Hematopoietic multipotent progenitor cell treated with erythropoietin and hydrocortisone succinate and interleukin-3 and kit ligand, for 8 days (in vitro differentiated cells): ENCODE data around the gene ADGRG1.
"Not testable (repeated sequence)": the region's sequence is repeated elsewhere in the genome, so short reads cannot be mapped to it uniquely, and the experiment has no call there.

Source experiments
- DNase-seq: peaks from one replicate; pipeline ENCODE4 v3.0.0-alpha.2; 2015

The ADGRG1 gene

DNA sequence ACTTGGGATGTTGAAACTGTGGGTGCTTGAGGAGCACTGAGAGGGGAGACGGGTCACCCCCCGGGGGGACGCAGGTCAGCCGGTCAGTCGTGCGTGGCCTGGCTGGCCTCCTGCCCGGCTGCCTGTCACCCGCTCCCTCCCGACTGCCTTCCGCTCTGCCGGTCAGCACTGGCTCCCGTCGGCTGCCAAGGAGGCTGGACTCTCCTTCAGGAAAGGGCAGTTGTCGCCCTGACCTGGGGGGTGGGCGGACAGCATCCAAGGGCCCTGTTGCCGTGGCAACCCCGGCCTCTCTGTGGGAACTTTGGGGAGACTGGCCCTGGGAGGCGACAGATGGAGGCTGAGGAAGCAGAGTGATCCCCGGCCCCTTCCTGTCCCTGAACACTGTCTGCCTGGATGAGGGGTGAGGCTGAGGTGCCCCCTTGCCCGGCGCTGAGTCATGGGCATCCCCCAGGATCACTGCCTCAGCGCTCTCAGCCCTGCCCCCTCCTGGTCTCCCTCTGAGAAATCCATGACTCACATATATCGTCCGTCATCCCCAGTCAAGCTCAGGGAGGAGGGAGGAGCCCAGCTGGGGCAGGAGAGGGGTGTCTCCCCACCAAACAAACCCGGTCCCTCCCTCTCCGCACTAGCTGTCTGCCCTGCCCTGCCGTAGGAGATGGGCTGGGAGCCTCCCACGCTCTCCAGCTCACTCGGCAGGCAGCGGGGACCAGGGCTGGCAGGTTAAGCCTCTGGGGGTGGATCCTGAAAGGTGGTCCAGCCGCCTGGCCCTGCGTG is at the start of gene ADGRG1:
Gene ADGRG1 (plus strand): TSS at position 623 of the 774 bp plus-strand sequence. CDS start 21,658 bp downstream, outside the sequence.
- peak; percentile 97 for DNase-seq

DNA sequence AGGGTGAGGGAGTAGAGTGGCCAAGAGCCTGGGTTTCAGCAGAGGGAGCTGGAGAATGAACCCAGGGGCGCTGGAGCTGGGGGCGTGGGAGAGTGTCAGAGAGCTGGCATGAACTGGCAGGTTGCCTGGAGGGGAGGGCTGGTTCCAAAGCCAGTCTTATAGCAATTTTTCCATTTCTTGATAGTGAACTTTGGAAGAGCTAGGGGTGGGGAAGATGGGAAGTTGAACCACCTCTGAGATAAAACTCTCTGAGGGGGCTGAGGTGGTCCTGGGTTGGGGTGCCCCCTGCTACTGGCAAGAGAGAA is 49.1 kb upstream of the ADGRG1 start:
- no peak for DNase-seq

DNA sequence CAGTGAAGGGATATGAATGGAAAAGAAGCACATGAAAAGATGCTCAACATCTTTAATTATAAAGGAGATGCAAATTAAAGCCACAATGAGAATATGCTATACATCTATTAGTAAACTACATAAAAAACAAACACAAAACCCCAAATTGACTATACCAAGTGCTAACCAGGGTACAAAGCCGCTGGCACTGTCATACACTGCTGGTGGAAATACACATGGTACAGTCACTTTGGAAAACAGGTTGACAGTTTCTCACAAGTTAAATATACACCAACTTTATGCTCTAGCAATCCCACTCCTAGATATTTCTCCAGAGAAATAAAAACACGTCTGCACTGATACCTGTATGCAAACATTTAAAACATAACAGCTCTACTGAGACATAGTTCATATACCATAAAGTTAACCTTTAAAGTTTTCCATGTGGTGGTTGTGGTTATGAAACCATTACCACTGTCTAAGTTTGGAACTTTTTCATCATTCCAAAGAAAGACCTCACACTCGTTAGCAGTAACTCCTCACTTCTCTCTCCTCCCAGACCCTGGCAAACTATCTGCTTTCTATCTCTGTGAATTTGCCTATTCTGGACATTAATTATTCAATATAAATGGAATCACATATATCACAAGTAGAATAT is 43.3 kb upstream of the ADGRG1 start:
- DNase-seq: no peak

DNA sequence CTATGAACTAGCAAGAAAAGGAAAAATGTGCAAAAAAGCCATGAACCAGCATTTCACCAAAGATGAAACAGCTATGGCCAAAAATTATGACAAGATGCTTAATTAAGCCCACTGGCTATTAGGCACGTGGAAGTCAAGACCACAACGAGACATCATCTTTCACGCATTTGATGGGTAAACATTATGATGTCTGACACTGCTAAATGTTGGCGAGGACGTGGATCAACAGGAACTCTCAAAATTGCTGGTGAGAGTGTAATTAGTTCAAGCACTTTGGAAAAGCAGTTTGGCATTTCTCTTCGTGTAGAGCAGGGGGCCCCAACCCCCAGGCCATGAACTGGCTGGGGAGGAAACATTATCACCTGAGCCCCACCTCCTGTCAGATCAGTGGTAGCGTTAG is 39.6 kb upstream of the ADGRG1 start:
- no peak for DNase-seq

DNA sequence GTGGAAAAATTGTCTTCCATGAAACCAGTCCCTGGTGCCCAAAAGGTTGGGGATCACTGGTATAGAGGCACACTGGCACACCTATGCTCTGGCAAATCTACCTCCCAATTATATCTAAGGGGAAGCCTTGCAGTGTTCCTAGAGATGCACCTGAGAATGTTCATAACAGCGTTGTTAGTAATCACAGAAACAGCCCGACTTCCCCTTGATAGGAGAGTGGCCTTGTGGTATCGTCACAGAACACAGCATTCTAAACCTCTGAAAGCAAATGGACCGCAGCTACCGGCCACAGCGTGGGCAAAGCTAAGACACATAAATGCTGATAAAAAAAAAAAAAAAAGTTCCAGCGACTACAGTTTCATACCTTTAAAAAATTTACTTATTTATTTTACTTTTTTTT is 39.1 kb upstream of the ADGRG1 start:
- DNase-seq: no peak

DNA sequence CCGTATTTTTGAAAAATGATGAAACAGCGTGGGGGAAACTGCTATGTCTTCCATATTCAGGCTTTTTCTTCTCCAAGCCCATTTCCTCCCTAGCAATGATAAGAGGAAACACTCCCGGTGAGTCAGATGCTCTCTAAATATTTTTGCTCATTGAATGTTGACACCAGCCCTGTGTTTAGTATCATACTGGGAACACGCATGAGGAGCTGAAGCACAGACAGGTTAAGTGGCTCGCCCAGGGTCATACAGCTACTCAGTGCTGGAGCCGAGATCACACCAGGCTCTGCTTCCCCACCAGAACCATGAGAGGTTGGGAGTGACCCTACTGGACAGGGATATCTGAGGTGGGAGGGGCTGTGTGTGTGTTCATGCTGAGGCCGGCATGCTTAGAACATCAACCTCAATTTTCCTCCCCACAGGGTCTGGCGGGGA is 37.8 kb upstream of the ADGRG1 start:
- no peak for DNase-seq

DNA sequence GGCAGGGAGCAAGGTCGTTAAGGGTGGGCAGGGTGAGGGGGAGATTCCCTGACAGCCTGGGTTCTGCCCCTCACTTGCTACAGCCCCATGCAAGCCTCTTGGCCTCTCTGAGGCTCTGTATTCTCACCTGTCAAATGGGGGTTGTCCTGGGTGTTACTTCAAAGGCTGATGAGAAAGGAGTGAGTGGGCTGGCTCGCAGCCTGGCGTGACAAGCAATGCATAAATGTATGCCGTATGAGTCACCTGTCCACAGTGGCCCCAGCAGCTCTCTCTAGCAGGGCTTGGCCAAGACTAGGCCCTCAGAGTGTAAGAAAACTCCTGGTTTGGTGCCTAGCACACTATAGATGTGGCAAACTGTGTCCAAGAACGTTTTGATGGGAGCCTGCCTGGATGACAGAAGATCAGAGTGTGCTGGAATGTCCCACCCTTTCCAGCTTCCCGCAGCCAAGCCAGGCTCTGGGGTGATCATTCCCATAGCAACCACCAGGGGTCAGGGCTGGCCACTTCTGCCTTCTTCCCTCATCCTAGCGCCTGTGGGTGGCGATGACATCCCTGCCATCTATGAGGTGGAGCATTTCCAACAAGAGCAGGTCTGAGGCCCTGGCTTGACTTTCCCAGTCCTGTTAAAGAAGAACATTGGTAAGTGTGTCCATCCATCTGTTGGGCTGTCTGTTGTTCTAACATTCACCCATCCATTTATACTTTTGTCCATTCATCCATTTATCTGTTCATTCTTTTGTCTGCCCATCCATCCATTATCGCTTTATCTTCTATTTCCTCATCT is 37.2 kb upstream of the ADGRG1 start:
- DNase-seq: peak; percentile 75

DNA sequence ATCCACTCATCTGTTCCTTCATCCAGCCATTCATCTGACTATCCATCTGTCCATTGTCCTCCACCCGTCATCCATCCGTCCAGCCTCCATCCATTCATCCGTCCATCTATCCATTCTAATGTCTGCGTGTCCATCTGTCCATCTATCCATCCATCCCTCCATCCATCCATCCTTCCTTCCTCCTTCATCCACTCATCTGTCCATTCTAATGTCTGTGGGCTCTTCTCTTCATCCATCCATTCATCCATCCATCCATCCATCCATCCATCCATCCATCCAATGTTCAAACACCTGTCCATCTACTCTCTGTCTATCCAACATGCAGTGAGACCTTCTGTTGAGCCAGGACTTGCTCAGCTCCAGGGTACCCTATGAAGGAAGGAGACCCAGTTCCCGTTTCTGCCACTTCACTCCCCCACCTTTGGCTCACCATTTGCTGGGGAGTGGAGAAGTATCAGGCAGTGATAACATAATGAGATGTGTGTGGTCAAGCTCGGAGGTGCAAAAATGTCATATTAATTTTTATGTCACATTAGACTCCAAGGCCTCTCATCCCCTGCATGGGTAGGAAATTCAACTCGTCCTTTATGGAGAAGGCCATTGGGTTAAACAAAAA is 36.5 kb upstream of the ADGRG1 start:
- no peak for DNase-seq

DNA sequence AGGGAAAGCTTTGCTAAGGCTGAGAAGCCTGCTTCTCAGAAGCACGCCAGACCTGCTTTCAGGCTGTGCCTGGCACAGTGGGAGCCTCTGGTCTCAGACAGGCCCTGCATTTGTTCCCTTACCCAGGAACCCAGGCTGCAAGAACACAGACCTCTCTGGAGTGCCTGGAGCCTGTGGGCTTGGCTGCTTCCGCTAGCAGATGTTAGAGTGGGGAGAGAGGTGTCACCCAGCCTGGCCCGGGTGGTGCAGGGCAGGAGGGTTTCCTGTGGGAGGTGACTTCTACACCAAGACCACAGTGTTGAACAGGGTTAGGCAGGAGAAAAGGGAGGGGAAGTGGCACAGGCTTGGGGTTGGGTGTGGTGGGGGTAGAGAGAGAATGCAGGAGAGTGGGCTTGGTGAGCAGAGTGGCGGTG is 35.8 kb upstream of the ADGRG1 start:
- peak; percentile 35 for DNase-seq

DNA sequence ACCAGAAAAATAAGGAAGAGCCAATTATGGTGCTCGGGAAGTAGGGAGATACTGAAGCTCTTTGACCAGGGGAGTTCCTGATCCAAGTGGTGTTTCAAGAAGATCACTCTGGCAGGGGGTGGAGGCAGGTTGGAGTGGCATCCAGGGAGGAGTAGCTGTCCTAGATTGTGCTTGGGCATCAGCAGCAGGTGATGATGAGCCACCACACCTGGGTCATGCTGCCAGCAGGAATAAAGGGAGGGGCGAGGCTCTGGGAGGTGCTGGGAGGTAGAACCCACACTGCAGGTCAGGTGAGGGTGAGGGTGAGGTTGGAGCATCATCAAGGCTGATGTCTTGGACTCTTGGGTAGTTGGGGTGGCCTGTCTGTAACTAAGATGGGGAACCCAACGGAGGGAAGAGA is 35.4 kb upstream of the ADGRG1 start:
- DNase-seq: no peak

DNA sequence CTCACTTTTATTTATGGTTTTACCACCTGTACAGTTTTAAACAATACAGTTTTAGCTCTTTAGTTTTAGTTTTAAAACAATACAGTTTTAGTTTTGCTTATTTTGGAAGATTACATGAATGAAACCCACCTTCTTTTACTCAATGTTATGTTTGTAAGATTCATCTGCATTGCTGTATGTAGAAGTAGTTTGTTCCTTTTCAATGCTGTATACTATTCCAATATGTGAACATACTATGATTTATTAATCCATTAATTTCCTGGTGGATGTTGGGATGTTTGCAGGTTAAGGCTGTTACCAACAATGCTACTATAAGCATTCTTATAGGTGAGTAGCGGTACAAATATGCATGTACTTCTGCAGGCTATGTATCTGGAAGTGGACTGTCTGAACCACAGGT is 34.4 kb upstream of the ADGRG1 start:
- DNase-seq: no peak

DNA sequence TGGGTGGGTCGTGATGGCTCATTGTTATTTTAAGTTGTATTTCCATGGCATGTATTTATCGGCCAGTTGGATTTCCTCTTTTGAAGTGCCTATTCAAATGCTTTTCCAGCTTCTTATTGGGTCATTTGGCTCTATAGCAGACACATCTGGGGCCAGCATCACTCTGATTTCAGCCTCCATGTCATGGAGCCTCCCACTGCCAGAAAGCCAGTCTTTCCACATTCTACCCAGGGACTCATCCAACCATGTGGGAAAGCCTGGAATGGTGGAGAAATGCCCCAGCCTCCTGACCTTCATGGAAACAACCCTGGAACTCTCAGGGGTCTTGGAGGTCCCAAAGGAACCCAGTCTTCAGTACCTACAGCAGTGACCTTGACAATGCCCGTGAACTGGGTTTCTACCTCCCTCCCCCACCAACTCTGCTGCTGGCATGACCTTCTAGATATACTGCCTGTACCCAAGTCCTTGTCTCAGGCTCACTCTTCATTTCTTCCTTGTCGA is 33.8 kb upstream of the ADGRG1 start:
- no peak for DNase-seq

DNA sequence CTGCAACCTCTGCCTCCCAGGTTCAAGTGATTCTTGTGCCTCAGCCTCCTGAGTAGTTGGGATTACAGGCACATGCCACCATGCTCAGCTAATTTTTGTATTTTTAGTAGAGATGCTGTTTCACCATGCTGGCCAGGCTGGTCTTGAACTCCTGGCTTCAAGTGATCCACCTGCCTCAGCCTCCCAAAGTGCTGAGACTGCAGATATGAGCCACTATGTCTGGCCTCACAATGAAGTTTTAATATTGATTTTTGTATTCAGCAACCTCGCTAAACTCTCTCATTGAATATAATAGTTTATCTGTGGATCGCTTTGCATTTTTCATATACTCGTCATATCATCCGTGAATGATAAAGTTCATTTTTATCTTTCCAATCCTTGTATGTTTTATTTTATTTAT is 32.2 kb upstream of the ADGRG1 start:
- DNase-seq: not testable (repeated sequence)

DNA sequence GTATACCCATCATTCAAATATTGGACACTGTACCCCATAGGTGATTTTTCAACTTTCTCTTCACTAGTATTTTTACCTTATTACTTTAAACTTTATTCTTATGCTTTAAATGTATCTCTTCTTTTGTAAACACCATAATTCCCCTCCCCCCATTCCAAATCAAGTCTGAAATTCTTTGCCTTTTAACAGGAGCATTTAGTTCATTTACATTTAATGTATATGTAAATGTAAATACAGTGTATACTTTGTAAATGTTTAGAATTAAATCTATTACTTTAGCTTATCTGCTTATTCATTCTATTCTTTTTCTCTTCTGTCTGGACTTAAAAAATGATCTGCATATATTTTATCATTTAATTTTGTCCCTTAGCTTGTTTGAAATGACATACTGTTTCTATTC is 30.0 kb upstream of the ADGRG1 start:
- no peak for DNase-seq

DNA sequence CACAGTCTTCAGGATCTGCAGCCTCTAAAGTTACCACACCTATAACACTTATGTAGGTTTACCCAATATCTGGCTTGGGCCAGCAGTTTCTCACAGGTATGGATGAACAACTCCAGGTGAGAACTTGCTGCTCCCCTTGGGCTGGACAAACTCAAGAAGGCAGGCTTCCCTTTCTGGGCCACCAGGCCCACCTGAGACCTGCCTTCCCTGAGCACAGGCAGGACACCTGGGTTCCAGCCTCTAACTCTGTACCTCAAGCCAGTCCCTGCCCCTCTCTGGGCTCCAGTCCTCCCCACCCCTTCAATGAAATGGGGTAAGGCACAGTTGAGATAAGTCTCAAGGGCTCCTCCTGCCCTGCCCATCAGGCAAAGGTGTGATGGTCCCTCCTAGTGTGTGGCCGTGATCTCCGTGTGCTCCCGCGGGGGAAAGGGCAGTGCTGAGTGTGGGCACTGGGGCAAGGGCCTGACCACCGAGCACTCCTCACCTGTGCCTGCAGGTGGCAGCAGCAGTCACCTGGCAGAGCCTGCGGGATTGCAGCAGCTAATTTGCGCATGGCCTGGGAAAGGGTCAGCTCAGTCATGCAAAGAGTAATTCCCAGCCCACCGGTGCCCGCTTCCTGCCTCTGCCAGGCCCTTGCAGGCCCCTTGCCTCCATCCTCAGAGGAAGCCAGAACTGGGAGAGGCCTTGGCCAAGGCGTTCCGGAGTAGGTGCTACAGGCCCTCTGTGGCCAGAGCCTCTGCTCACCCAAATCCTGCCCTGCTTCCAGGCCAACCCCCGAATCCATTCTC is 28.2 kb upstream of the ADGRG1 start:
- peak; percentile 43 for DNase-seq

DNA sequence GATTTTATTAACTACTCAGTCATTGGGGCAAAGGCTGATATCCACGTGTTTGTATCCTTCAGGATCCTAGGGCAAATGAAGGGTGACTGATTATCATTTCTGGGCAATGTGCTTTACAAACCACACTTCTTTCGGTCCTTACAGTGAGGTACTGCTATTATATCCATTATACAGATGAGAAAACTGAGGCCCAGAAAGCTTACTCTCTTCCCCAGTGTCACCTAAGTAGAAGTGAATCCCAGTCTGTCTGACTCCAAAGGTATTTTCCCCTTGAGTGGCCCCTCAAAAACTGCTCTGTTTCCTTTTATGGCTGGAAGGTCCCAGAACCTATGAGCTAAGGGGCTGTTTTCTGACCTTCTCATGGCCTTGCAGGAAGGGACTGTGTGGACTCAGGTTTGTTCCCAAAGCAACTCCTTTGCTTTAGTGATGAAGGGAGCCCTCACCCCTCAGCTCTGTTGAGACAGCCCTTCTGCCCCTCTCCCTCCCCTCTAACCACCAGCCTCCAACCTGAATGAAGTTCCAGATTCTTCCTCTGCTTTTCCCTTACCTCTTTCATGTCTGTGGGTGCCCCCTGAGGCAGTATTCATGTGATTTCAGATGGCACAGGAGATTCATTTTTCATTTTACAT is 27.4 kb upstream of the ADGRG1 start:
- DNase-seq: no peak

DNA sequence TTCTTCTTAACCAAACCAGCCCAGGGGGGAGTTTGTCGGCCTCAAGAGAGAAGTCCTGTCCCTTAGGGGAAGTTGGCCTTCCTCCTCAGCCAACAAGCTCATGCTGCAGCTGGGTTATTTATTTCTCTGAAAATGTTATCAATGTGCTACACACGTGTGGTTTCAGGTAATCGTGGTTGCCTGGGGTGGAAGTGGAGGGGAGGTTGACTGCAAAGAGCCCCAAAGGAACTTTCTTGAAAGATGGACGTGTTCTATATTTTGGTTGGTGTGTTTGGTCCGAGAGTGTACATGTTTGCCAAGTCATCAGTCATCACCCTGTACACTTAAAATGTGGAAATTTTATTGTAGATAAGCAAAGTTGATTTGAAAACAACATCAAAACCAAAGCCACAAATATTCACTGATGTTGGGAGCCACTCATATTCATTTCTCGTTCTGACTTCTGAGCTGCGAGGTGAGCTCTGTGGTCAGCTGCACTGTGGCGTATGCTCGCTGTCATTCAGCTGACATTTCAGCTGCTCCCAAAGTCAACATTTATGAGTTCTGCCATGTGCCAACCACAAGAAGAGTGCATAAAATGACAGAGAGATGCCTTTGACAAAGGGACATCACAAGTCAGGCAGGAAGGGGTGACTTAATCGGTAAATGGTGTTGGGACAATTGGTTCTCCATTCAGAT is 26.5 kb upstream of the ADGRG1 start:
- DNase-seq: peak; percentile 57

DNA sequence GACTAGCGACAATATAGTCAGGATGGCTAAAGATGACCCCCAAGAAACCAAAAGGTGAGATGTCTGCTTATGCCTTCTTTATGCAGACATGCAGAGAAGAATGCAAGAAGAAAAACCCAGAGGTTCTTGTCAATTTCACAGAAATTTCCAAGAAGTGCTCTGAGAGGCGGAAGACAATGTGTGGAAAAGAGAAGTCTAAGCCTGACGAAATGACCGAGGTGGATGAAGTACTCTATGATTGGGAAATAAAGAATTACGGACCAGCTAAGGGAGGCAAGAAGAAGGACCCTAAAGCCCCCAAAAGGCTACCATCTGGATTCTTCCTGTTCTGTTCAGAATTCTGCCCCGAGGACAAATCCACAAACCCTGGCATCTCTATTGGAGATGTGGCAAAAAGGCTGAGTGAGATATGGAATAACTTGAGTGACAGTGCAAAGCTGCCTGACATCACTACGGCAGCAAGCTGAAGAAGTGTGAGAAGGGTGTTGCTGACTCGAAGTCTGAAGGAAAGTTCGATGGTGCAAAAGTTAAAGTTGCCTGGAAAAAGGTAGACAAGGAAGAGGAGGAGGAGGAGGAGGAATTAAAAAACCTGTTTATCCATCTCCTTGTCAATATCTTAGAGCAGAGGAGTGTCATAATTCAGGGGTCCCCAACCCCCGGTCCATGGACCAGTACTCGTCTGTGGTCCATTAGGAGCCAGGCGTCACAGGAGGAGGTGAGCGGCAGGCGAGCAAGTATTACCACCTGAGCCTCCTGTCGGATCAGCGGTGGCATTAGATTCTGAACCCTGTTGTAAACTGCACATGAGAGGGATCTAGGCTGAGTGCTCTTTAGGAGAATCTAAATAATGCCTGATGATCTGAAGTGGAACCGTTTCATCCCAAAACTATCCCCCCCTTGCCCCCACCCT is 25.1 kb upstream of the ADGRG1 start:
- DNase-seq: peak; percentile 17

DNA sequence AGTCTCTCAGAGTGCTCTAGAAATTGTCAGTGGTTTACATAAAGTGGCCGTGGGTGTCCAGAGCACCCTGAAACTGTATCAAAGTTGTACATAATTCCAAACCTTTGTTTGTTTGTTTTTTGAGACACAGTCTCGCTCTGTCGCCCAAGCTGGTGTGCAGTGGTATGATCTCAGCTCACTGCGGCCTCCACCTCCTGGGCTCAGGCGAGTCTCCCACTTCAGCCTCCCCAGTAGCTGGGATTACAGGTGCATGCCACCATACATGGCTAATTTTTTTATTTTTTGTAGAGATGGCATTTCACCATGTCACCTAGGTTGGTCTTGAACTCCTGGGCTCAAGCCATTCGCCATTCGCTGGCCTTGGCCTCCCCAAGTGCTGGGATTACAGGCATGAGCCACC is 24.3 kb upstream of the ADGRG1 start:
- DNase-seq: no peak

DNA sequence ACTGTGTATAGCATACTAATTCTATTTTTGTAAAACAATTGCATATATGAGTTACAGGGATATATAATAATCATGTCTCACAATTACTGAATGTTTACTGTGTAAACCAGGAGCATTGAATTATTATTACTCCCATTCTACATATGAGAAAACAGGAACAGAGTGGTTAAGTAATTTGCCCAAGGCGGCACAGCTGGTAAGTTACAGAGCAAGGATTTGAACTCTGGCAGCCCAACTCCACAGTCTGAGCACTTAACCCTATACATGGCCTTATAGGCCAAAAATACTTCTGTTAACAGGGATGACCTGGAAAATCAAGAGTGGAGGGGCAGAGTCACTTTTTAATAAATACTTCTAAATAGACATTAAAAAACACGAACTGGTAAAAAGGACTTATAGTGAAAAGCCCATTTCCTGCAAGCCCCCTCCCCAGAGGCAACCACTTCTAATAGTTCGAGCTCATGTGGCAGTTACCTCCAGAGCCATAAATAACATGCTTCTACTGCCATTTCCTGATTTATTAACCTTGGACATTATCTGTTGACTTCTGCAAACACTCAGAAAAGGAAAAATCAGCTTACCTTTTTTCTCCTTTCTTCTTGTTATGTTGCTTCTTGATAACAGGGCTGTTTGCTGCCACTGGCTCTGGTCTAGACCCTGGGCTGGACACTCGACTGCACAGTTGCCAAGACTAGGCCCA is 22.1 kb upstream of the ADGRG1 start:
- no peak for DNase-seq
